Sciatic nerve (tissue), 2 donors: Measurements from ENCODE around the gene APP. TPM values are rescaled to one million over a fixed set of nuclear protein-coding genes. Genes with fewer than 3 reads are reported as not detected.

Source experiments
- ATAC-seq: fragments of 200-7000 bp; cut with Tn5 transposase; one replicate; pipeline ENCODE4 v1.9.1; 2020; ENCODE audit warnings: mild to moderate bottlenecking, moderate library complexity
- DNase-seq: peaks from one replicate; pipeline ENCODE4 v3.0.0-alpha.2; 2020; ENCODE audit warnings: low spot score
- intact Hi-C: fragments of 100-400 bp; cut with DNase I; formaldehyde crosslinking; loops from one replicate; pipeline ENCODE4 v1.14.2; 2022
- total RNA-seq: library from RNA; stranded (reverse); fragmentation: NEBNext Ultra II Directional; extraction: Animal tissue kit (Norgen Biotek cat#: 25700); gene quantifications from one replicate; pipeline ENCODE4 v1.2.1, GENCODE V29; 2021
- donor health status: DM: no; HTN: no; CAD: no.
- donor health status: DM: no; HTN: no; CAD: no.

The APP gene
- total RNA-seq, 1 donor from 2014 or later, result 497 TPM

DNA sequence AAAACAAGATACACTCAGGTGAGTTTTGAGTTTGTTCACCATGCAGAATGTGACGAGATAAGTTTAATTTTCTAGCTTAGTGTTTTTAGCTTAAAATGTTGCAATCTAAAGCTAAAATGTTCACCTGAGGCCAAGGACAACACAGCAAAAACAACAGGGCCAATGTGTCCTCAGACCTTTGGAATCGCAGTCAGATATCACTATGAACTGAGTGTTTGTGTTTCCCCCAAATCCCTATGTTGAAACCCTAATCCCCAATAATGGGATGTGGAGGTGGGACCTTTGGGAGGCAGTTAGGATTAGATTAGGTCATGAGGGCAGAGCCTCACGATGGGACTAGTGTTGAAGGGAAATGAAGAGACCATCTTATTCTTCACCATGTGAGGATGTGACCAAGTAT, 291.4 kb downstream of the APP start:
- intact Hi-C loops, result no loop called here
- ATAC-seq (peak; percentile 25), DNase-seq (no peak)

DNA sequence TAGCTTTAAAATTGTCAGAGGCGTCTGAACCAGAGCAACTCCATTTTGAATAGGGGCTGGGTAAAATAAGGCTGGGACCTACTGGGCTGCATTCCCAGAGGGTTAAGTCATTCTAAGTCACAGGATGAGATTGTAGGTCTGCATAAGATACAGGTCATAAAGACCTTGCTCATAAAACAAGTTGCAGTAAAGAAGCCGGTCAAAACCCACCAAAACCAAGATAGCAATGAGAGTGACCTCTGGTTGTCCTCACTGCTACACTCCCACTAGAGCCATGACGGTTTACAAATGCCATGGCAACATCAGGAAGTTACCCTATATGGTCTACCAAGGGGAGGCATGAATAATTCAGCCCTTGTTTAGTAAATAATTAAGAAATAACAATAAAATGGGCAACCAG, 292.2 kb downstream of the APP start:
- intact Hi-C loops, result no loop called here
- ATAC-seq (no peak), DNase-seq (no peak)

DNA sequence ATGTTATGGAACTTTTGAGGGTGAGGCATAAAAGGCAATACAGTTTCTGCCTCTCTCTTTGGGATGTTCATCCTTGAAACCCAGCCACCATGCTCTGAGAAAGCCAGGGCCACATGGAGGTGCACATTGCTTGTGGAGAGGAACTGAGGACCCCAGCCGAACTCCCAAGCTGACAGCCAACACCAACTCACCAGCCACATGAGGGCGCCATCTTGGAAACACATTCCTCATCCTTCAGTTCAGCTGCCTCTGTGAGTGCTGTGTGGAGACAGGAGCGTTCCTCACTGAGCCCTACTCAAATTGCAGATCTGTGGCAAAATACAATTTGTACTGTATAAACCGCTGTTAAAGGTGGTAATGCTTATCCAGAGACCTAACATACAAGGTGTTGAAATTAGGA, 298.3 kb downstream of the APP start:
- ATAC-seq (no peak), DNase-seq (no peak)
- intact Hi-C loops, result no loop called here

DNA sequence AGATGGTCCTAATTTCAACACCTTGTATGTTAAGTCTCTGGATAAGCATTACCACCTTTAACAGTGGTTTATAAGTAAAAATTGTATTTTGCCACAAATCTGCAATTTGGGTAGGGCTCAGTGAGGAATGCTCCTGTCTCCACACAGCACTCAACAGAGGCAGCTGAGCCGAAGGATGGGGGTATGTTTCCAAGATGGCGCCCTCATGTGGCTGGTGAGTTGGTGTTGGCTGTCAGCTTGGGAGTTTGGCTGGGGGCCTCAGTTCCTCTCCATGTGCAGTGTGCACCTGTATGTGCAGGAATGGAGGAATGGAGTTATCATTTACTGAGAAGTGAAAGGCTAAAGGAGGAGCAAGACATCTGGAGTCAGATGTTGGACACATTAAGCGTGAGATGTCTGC, 299.0 kb downstream of the APP start:
- intact Hi-C loops, result no loop called here
- no peak for DNase-seq
- no peak for ATAC-seq

DNA sequence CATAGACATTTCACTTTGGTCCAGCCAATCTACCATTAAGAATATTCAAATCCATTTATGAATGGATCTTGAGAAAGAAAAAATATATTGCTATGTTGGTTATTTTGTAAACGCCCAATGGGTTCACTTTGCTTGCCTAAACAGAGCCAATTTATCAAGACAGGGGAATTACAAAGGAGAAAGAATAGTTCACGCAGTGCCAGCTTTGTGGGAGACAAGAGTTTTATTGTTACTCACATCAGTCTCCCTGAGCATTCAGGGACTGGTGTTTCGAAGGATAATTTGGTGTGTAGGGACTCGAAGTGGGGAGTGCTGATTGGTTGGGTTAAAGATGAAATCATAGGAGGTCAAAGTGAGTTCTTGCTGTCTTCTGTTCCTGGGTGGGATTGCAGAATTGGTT, 300.5 kb downstream of the APP start:
- intact Hi-C loops, result no loop called here
- no peak for DNase-seq
- ATAC-seq, result no peak

DNA sequence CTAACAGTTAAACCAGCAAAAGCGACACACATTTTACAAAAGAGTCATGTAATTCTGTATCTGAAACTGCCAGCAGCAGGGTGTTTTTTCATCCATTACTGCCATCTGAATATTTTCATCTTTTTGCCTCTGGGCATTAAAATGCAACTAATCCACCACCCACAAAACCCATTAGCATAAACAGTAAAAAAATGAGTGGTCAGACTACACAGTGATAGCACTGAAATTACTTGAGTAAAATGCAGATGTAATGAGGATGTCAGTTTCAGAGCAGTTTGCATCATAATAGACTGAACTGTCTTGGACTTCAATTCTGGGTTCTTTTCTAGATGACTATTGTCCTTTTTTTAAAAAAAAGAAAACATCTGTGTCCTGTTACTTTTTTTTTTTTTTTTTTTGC, 303.5 kb downstream of the APP start:
- ATAC-seq (no peak), DNase-seq (no peak)
- intact Hi-C loops, result no loop called here

DNA sequence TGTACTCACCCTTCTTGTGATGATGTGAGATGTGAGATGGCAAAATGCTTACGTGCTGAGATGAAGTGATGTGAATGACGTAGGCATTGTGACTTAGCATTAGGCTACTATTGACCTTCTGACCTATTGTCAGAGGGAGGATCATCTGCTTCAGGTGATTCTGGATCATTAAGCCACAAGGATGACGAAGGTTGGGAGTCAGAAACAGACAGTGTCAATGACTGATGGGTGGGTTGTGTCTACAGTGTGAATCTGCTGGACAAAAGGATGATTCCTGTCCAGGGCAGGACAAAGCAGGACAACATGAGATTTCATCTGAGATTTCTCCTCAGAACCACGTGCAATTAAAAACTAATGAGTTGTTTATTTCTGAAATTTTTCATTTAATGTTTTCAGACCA, 306.8 kb downstream of the APP start:
- DNase-seq (no peak), ATAC-seq (no peak)
- intact Hi-C loops, result no loop called here

DNA sequence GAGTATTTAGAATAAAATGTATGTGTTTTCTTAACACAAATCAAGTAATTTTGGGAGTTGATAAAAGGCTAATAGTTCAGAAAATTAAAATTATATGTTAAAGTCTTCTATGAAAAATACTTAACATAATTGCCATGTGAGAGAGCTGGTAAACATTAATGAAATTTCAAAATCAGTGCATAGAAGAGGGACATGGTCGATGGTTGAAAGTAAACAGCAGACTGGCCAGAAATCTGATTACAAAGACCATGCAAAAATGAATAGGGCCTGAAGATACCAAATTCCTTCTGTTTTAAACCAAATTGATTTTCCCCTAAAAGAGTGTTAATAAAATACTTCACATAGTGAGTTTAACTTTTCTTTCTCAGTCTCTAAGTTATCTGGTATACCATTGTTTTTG, 307.5 kb downstream of the APP start:
- ATAC-seq, result no peak
- intact Hi-C loops, result no loop called here
- DNase-seq, result no peak

DNA sequence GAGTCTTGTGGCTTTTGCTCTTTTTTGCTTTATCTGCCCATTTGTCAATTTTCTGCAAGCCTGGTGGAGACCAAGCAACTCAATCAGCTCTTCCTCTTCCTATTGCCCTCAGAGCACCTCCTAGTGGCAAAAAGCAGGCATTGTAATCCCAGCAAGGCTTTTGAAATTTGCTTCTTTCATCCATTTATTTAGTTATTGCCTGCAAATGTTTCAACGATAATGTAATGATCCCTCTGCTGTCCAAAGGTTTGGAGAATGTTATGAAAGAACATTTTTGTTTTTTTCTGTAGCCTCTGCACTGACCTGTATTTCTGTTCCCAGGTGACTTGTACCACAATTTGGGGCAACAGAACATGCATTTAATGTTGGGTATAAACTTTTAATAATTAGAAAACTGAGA, 308.0 kb downstream of the APP start:
- no peak for DNase-seq
- ATAC-seq, result no peak
- intact Hi-C loops, result no loop called here

DNA sequence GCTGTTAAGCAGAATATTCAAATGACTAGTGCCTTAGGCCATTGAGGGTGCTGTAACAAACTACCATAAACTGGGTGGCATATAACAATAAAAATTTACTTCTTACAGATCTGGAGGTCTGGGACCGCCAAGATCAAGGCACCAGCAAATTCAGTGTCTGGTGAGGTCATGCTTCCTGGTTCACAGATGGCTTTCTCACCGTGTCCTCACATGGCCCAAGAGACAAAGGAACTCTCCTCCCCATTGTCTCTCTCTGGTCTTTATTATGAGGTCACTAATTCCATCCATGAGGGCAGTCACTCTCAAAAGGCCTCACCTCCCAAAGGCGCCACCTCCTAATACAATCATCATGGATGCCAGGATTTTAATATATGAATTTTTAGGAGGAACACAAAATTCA, 308.5 kb downstream of the APP start:
- DNase-seq (no peak), ATAC-seq (no peak)
- intact Hi-C loops, result no loop called here

DNA sequence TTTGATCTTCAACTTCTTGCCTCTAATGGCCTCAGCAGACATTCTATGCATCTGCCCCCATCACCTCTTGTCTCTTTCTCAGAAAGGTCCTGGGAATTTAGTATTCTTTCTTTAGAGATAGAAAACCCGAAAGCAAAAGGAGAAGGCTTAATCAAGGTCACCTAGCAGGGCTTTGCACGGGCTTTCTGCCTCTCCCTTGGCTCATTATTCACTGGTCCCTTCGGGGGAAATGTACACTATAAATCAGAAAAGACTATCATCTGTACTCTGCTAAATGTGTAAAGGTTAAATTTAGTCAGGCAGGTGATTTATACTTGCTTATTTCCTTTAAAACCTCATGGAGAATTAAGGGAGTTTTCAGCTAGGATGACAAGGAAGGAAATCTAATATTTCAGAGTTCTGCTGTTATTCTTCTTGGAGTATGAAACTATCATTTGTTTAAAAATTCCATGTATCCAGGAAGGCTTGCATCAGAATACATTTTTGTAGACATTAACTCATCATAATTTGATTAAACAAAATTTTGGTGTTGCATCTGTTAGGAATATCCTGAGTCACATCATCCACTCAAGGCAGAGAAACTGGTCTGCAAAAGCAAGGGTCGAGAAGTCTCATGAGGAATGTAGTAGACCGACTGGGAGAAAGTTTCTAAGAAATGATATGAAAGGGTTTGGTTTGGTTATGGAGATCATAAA, 311.2 kb downstream of the APP start:
- ATAC-seq, result no peak
- no peak for DNase-seq
- intact Hi-C loops, result no loop called here

DNA sequence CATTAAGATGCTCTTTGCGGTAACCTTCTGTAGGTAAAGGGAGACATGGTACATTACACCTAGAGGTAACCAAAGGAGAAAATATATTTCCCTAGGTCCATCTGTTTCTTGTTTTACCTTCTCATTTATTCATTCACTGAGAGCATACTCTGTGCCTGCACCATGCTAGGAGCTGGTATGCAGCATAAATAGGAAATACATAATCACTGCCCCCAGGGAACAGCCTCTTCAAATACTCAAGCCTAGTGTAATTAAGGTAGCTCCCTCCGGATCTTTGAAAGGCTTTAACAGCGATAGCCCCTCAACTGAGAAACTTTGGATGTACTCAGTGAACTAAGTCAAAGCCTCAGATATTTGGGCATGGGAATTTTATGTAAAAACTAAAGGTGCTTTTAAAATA, 312.2 kb downstream of the APP start:
- ATAC-seq (no peak), DNase-seq (no peak)
- intact Hi-C loops, result no loop called here

DNA sequence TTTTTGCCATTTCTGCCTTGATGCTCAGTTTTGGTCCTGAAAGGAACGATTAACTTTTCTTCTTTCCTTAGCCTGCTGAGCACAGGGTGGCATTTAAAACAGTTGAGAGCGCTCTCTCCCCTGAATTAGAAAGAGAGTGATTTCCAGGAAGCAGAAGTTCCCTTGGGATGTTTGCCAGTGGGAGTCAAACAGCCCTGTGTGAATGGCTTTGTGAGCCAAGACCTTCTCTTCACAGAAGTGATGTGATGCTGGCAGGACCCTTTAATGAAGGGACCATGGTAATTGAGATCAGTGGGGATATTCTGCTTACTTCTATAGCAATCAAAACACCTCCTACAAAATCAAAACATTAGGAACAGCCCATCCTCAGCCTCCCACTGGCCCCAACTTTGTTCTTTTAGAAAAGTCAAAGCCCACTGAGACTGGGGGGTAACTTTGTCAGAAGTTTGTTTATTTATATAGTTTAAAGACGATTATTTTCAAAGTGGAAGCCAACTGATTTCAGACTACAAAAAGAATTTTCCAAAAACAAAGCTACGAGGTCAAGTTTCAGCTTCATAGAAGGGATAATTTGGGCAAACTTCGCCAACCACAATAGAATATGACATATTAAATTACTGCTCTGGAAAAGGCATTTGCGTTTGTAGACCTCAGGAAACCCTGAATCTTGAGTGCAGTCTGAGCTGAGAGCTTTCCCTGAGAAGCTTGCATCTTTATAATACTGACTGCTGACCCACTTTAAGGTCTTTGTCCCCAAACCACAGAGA, 313.1 kb downstream of the APP start:
- ATAC-seq (no peak), DNase-seq (no peak)
- intact Hi-C loops, result no loop called here

DNA sequence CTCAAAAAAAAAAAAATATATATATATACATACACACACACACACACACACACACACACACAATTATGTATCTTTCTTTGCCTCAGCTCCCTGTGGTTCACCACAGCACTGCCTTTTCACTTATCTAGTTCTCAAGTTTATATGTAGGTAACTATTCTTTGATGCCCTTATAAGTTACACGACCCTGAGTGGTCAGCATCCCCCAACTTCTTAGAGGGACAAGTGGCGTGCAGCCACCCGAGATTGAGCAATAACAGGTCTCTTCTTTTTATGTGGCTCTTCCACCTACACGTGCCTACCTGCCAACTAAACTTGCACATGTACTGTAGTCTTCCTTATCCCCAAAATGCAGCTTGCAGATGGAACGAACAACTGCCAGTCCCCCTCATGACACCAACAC, 315.0 kb downstream of the APP start:
- no peak for DNase-seq
- intact Hi-C loops, result no loop called here
- ATAC-seq, result no peak

DNA sequence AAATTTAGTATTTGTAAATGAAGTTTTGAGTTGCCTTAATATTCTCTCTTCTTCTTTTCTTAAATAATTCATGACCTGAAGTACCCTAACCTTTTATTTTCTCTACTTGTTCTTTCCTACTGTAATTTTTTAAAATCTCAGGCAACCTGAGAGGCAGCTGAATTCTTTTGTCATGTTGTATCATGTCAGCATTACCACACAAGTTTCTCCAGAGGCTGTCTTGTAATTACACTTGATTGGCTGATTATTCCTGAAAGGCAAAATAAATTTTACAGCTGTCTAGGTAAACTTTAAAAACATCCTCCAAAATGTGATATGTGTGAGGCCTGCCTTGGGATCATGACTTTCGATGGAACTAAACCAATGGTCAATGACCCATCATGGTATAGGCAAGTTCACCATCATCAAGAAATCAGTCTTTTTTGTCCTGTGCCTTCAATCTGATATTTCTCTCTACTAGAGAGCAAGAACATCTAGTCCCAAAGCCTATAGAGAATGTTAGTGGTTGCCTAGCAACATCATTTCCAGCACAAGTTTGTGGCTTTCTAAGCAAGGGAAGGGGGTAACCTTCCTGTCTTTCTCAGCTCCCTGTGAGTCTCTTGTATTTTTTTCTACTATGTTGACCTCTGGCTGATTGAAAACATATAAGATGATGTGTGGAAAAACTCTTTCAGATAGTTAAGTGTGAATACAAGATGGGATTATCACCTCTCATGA, 320.3 kb downstream of the APP start:
- no peak for DNase-seq
- intact Hi-C loops, result no loop called here
- ATAC-seq, result no peak

DNA sequence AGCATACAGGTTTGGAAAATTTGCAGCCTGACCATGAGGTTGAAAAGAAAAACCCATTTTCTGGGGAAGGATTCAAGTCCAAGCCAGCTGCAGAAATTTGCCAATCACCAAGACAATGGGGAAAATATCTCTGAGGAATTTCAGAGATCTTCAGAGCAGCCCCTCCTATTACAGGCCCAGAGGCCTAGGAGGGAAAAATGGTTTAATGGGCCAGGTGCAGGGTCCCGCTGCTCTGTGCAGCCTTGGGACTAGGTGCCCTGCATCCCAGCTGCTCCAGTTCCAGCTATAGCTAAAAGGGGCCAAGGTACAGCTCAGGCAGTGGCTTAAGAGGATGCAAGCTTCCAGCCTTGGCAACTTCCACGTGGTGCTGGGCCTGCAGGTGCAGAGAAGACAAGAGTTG, 322.3 kb downstream of the APP start:
- ATAC-seq (no peak), DNase-seq (no peak)
- intact Hi-C loops, result no loop called here

DNA sequence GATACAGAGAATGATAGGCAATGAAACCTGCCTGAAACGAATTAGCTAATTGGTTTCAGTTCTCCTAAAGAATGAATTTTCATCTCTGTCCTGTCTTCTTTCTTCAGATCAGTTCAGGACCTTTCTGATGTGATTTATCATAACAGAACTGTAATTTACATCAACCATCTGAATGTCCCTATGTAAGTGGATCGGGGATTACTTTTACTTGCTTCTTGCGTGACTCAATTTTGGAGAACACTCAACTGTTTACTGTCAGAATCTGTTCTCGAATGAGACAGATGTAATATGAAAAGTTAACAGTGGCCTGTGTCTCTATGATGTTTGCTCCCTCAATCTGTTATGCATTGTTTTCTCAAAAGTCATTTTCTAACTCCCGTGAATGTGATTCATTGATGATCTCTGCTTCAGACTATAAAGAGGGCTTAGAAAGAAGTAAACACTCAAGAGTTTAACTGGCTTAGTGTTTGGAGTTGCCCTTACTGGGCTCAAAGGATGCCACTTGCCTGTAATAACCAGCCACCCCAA, 324.8 kb downstream of the APP start:
- intact Hi-C loops, result no loop called here
- no peak for DNase-seq
- no peak for ATAC-seq

DNA sequence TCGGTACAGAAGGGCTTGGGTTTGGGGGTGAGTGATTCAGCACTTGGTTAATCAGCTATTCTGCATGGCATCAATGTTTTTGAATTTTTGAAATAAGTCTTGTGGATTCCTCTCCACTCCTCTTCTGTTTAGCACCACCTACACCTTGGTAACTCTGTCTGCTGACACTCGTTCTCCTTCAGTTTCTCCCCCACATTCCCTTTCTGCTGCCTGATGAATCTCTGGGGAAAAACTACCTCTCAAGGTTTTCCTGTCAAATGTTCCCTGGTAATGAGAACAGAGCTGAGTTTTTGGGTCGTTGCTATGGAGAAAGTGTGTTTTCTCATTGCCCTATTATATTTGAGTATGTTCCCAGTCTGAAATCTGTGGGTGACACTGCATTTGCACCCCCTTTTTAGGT, 327.6 kb downstream of the APP start:
- no peak for DNase-seq
- ATAC-seq, result no peak
- intact Hi-C loops, result no loop called here

DNA sequence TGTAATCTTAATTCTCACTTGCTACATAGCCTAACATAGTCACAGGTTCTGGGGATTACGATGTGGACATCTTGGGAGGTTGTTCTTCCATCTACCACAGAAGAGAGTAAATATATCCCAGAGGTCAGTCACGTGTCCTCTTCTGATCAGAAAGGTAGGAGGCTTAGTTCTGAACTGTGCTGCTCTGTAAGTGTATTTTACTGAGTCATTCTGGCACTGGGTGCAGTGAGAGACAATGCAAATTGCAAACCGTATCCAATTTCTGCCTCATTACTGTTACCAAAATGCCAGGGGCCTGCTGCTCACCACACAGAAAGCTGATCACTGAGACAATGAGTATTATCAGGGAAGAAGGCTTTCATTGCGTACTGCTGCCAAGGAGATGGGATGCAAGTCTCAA, 331.8 kb downstream of the APP start:
- DNase-seq, result no peak
- no peak for ATAC-seq
- intact Hi-C loops, result no loop called here
